ENCODE results near the gene PREX1. TPM values are rescaled to one million over a fixed set of nuclear protein-coding genes. Genes with fewer than 3 reads are reported as not detected.

The PREX1 gene
- total and polyA plus RNA-seq, 2 donors from 2014 or later: 8.5 to 38.2 TPM

GRCh38 chr20:48585061-48585870 is 242.5 kb downstream of the PREX1 start:
- H3K9ac ChIP-seq (ENCODE audit: low read length in 3 of 3): no peak overlapping the region
- H3K27me3 ChIP-seq (ENCODE audit: control insufficient read depth, insufficient read depth, low read length): no peaks in the 10 kb centered on the region

GRCh38 chr20:48584391-48585060 is 243.3 kb downstream of the PREX1 start:
- DNase-seq (no peak), FAIRE-seq (no peak)
- TF ChIP-seq CTCF (IDR thresholded peaks at IDR 0.05; ENCODE audit: borderline replicate concordance, extremely low read depth, insufficient read depth): no peak
- Histone ChIP-seq H3K27me3 (ENCODE audit: control insufficient read depth, insufficient read depth, low read length) (no peaks in the 10 kb centered on the region), H3K9me3 (ENCODE audit: control insufficient read depth in 2 of 3, insufficient read depth in 1 of 3, low read length in 3 of 3) (no peaks in the 10 kb centered on the region), H3K4me3 (ENCODE audit: low read length in 3 of 3) (no peak overlapping the region), H3K4me1 (ENCODE audit: control insufficient read depth in 2 of 3, insufficient read depth in 2 of 3, low read depth in 1 of 3, low read length in 3 of 3) (no peaks in the 10 kb centered on the region), H3K9ac (ENCODE audit: low read length in 3 of 3) (no peak overlapping the region), H3K27ac (ENCODE audit: low read depth in 2 of 2, low read length in 2 of 2) (no peak overlapping the region), H3K36me3 (ENCODE audit: control insufficient read depth in 2 of 3, insufficient read depth in 3 of 3, low read length in 3 of 3) (no peaks in the 10 kb centered on the region)
- intact Hi-C loops (cut with DNase I): no loop called here

More at GRCh38 chr20:48585061-48585870, 242.5 kb downstream of the PREX1 start:
- Histone ChIP-seq H3K36me3 (ENCODE audit: control insufficient read depth in 2 of 3, insufficient read depth in 3 of 3, low read length in 3 of 3) (no peaks in the 10 kb centered on the region), H3K9me3 (ENCODE audit: control insufficient read depth in 2 of 3, insufficient read depth in 1 of 3, low read length in 3 of 3) (no peaks in the 10 kb centered on the region), H3K4me1 (ENCODE audit: control insufficient read depth in 2 of 3, insufficient read depth in 2 of 3, low read depth in 1 of 3, low read length in 3 of 3) (no peaks in the 10 kb centered on the region), H3K27ac (ENCODE audit: low read depth in 2 of 2, low read length in 2 of 2) (no peak overlapping the region), H3K4me3 (ENCODE audit: low read length in 3 of 3) (no peak overlapping the region)
- intact Hi-C loops (cut with DNase I): no loop called here
- DNase-seq (peak in 4 of 5 donors; percentile 71 to 88 (median 80)), FAIRE-seq (no peak)
- TF ChIP-seq CTCF (IDR thresholded peaks at IDR 0.05; ENCODE audit: borderline replicate concordance, extremely low read depth, insufficient read depth): no peak

- FAIRE-seq: no peak
- no peak for TF ChIP-seq CTCF (IDR thresholded peaks at IDR 0.05; ENCODE audit: borderline replicate concordance, extremely low read depth, insufficient read depth)
- H3K36me3 ChIP-seq (ENCODE audit: control insufficient read depth in 2 of 3, insufficient read depth in 3 of 3, low read length in 3 of 3): no peaks in the 10 kb centered on the region
- no peak overlapping the region for H3K9ac ChIP-seq (ENCODE audit: low read length in 3 of 3)
- no peaks in the 10 kb centered on the region for H3K27me3 ChIP-seq (ENCODE audit: control insufficient read depth, insufficient read depth, low read length)
- no peak overlapping the region for H3K27ac ChIP-seq (ENCODE audit: low read depth in 2 of 2, low read length in 2 of 2)
- no peaks in the 10 kb centered on the region for H3K4me1 ChIP-seq (ENCODE audit: control insufficient read depth in 2 of 3, insufficient read depth in 2 of 3, low read depth in 1 of 3, low read length in 3 of 3)
- no peak for DNase-seq
- H3K4me3 ChIP-seq (ENCODE audit: low read length in 3 of 3): no peak overlapping the region
- H3K9me3 ChIP-seq (ENCODE audit: control insufficient read depth in 2 of 3, insufficient read depth in 1 of 3, low read length in 3 of 3): no peaks in the 10 kb centered on the region
- intact Hi-C loops (cut with DNase I): no loop called here
Observed at GRCh38 chr20:48583801-48584200, 244.0 kb downstream of the PREX1 start.

All from kidney (tissue), 14 donors.